Stimulated activated CD4-positive, alpha-beta T cell treated with anti-CD3 and anti-CD28 coated beads, TNF-alpha, amount 100 ng/mL, for 24 hours (primary cell): ENCODE data around the gene MGA.
"Not testable (repeated sequence)": the region's sequence is repeated elsewhere in the genome, so short reads cannot be mapped to it uniquely, and the experiment has no call there.

Source experiments
- DNase-seq, 3 experiments: peaks; one replicate each; pipeline ENCODE4 v3.0.0-alpha.2; 2020; ENCODE audit warnings: low read depth in 3 of 3

Gene MGA

DNA sequence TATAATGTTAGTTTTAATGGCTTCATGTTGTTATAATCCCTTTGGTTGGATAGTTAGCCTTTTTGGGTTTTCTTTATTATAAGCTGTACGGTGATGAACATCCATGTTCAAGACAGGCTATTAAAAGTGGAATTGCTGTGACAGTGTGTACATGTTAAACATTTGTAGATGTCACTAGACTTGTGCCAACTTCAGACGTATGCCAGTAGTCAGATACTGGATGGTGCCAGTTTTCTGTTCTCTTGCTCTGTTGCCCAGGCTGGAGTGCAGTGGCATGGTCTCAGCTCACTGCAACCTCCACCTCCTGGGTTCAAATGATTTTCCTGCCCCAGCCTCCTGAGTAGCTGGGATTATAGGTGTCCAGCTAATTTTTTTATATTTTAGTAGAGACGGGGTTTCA, 54.1 kb downstream of the MGA start:
- DNase-seq: no peak

DNA sequence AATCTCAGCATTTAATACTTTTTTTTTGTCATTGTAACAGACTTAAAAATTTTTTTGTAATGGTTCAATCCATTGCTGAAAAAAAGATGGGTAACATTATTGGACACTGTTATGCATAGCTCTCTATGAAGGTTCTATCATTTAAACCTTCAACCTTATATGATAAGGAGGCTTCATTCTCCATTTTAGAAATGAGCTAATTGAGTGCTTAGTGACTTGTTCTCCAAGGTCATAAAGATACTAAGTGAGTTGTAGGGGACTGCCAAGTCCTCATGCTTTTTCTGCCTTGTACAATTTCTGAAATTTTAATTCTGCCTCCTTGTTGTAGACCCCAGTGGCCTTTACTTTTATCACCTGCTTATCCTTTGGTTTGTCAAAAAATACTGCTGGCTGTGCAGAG, 56.7 kb downstream of the MGA start:
- DNase-seq: no peak

DNA sequence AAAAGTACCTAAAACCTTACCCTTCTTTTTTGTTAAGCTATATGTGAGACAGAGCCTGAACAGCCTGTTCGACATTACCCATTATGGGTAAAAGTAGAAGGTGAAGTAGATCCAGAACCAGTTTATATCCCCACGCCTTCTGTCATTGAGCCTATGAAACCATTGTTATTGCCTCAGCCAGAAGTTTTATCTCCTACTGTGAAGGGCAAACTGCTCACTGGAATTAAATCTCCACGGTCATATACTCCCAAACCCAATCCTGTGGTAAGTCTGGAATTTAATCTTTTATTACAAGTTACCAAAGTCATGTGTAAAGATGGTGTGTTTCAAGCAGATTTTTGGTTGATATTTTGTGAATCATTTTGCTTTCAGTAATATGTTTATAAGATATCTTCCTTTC, 66.9 kb downstream of the MGA start:
- no peak for DNase-seq

DNA sequence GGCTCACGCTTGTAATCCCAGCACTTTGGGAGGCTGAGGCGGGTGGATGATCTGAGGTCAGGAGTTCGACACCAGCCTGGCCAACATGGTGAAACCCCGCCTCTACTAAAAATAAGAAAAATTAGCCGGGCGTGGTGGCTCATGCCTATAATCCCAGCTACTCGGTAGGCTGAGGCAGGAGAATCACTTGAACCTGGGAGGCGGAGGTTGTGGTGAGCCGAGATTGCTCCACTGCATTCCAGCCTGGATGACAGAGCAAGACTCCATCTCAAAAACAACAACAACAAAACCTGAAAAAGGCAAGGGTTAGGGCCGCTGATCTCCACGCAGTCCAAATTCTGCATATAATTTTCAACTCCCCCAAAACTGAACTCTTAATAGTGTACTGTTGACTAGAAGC, 67.9 kb downstream of the MGA start:
- DNase-seq: not testable (repeated sequence)

DNA sequence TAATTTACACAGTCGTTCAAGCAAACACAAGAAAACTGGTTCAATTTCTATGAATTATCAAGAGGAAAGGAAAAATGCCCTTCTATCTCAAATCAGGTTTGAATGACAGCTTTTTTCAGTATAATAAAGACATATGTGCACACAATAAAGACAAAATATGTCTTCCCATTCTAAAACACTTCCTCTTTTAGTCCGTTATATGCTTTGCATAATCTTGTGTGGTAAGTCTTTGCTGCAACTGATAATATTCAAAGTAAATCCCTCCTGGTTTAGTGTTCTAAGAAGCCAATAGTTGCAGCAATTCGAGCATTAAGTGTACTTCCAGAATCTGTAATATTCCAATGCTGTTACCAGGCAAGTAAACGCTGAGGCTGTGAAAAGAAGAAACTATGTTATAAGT, 70.3 kb downstream of the MGA start:
- DNase-seq: no peak

DNA sequence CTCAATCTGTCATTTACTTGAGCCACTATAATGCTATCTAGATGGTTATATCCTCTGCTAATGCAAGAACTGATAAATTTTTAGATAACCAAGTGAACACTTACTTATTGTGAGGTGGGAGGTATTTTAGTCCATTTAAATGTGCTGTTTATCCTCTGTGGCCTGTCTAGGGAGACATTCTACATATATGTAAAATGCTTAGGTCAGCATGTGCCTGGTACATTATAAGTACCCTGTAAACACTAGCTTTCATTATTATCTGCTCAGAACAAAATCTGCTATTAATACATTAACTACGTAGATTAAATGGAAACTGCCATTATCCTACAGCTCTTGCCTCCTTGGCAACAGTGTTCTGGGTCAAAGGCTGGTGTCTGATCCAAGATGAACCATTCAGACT, 72.3 kb downstream of the MGA start:
- DNase-seq: no peak

DNA sequence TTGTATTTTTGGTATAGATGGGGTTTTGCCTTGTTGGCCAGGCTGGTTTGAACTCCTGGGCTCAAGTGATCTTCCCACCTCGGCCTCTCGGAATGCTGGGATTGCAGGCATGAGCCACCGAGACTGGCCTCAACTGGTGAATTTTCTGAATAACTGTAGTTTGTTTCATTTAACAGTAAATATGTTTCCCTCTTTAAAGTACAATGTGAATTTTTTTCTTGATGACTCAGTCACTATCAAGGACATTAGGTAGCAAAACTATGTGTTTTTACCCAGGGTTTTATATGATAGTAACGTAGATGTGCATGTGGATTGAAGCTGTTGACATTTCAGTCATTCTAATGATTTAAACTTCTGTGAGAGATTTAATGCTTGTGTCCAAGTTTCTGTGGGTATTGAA, 73.9 kb downstream of the MGA start:
- no peak for DNase-seq

DNA sequence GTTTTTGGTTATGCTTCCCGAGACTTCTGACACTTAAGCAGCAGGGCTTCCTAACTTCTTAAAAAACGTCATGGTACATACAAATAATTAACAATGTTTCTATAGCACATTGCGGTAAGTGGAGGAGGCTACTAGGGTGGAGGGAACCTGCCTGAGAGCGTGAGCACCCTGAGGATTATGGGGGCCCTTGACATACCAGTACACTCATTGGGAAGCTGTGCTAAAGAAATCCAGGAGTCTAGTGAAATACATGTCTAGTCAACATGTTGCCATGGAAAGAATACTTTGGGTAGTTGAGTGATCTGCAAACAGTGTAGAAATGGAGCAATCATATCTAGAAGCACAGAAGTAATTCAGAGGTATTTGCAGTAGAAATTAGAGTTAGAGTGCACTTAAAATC, 74.8 kb downstream of the MGA start:
- DNase-seq: no peak

DNA sequence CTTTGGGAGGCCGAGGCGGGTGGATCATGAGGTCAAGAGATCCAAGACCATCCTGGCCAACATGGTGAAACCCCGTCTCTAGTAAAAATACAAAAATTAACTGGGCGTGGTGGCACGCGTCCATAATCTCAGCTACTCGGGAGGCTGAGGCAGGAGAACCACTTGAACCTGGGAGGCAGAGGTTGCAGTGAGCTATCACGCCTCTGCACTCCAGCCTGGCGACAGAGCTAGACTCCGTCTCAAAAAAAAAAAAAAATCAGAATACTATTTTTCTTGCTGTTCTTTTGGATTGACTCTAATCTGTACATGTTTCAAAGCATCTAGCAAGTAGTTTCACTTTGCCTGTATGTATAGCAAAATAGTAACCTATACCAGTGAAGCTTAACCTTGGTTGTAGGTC, 75.3 kb downstream of the MGA start:
- not testable (repeated sequence) for DNase-seq

DNA sequence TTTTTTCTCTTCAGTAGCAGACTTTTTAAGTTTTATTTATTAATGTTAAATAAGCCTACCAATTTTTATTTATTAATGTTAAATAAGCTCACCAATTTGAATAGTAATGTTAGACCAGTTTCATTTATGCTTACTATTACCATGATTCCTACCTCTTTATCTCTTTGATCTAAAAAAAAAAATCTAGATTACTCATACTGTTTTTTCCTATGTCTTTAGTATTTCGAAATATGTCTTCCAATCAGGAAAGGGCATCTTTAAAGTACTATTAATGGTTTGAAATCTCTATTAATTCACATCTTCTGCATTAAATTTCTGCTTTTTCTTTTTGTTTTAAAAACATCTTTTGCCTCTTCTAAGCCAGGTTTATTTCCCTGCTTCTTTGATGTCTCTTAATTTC, 86.6 kb downstream of the MGA start:
- no peak for DNase-seq

DNA sequence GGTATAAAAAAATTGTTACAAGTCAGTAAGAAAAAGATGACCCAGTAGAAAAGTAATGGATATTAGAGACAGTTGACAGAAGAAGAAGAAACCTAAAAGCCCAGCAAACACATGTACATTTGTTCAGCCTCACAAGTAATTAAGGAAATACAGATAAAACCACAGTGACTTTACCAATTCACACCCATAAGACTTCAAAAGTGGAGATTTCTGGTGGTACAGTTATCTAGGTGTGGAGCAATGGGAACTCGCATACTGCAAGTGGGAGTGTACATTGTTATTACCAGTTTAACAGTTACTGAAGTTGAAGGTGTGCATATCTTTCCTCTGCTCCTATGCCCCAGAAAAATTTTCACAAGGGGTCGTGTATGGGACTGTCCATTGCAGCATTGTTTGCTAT, 96.0 kb downstream of the MGA start:
- no peak for DNase-seq

DNA sequence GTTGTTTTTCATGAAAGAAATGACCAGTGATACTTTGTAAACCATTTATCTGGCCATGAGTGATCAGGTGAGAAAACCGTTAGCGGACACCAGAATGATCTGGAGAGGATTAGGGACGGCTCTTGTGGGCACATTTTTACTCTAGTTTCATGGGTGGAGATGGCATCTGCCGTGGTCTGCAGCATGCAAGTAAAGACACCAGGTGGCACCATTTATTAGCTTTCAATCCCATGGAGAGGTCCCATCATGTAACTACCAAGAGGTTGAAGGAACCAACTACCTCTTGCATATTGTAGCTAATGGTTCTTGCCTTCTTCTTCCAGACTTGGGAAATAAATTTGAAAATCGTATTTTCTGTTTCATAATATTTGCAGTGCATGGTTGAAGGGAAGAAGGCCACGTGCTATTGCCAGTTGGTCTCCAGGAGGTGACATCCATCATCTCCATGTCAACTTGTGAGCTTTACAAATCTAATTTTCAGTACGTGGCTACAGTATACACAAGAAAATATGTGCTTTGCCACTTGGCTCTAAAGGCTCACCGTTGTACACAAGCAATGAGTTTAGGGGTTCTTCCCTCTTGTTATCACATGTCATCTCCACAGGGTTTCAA, 112.6 kb downstream of the MGA start:
- DNase-seq: peak in 2 of 3 experiments; percentile 28 to 37

DNA sequence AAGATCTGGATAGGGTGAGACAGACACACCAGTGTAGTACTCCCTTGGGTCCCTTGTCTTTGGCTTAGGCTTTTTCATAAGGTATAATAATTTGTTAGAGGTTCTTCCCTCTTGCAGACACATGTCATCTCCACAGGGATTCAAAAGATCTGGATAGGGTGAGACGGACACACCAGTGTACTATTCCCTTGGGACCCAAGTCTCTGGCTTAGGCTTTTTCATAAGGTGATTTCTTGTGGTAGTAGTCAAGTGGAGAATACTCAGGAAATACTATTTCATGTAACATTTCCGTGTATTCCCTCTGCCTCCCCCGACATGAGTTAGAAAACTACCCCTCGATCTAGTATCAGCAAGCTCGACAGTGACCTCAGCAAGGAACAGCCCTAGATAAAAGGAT, 113.1 kb downstream of the MGA start:
- DNase-seq: no peak

DNA sequence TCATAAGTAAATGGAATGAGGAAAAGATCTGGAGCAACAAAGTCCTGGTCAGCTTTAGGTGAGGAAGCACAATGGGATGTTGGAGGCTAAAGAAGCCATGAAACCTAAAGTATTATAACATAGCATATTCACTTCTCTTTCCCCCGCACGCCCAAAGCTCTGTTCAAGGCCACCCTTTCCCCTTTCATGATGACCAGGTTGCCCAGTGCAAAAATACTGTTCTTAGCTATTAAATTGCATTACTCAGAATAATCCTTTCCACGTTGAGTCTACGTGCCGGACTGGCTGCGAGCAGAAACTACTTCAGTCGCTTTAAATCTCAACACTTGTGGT, 113.5 kb downstream of the MGA start:
- DNase-seq: no peak

DNA sequence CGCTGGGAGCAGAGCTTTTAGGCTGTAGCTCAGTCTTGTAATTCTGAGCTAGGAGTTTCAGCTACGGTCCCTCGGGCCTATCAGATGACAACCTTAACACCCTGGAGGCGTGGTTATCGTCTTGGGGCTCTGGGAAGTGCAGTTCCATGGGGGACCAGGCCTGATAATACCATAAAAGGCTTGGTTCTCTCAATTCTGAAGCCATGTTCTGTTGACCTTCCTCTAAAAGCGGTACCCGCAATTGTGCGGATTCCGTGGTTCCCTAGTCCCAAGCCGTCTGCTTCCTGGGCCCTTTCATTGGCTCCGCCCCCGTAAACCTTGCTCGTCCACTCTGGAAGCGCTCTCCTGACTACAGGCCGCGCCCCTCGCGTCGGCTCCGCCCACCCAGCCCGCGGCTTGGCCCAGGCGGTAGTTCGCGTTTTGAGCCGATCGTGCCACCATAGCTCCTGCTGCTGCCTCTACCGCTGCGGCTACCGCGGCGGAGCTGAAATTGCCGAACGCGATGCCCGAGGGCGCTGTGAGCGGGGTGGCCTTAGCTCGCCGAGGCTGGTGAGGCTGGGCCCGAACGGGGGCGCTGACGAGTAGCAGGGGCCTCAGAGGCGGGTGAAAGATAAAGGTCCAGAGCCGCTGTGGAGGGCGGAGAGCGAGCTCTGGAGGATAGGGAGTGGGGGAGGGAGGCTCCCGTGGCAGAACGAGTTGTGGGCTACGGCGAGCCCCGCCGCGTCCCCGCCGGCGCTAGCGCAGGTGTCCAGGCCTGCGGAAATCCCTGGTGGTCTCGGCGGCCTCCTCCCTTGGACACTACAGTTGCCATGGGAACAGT, 114.1 kb downstream of the MGA start, which contains the start of gene MAPKBP1:
Gene MAPKBP1, plus strand, starts transcription at position 423 of the 820 bp plus-strand sequence. CDS start 792 bp downstream, outside the sequence.
- peak; percentile 91 to 98 (median 92) for DNase-seq

DNA sequence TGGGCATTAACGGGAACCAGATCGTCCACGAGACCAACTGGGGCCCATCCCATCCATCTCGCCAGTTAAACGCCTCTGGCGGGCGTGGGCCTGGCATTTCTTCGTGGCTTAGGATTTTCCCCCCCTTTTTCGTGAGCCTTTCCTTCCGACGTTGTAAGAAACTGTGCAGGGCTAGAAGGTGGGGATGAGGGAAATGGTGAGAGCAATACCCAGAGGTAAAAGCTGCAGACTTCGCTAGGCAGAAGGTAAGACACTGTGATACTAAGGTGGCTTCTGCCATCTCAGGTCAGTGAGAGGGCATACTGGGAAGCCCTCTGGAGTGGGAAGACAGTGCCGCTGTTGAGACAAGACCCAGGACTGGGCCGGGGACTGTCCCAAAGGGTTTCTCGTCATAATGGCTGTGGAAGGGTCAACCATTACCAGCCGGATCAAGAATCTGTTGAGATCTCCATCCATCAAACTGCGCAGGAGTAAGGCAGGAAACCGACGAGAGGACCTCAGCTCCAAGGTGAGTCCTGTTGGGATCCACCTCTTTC, 114.7 kb downstream of the MGA start:
- DNase-seq: no peak

DNA sequence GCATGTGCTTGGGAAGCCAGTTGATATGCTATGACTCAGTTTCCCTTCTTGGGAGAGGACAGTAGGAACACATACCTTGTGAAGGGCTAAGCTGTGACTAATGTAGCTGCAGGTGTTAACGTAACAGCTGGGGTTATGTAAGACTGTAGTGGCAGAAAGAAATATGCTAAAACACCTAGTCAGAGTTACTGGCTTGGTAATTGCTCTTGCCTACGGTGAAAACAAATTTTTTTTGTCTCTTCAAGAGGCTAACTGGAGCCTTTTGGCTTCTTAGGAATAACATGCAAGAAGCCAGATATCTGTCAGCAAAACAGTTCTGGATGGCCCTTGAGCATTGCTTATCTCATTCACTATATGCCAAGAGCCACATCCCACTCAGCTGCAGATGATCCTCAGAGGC, 115.4 kb downstream of the MGA start:
- DNase-seq: no peak

DNA sequence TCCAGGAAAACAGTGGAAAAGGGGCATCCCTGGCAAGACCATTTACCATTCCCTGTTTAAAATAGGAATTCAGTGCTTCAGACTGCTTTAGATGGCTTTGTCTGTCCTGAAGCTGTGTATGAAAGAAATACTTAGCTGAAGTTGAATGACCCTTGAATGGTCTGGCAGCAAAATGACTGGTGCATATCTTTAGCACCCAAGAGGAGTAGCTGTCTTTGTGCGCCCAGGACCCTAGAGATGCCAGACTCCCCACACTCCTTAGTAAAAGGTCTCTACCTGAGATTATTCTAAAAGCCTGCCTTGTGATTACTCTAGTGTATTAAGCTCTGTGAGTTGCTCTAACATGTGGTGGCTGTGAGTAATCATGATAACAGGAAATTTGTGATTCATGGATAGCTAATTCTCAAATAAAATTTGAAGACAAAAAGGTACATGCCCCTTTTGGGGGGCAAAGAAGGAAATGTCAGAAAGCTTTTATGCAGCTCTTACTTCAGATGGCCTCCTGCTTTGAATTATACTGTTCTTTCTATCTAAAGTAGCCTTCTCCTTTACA, 117.3 kb downstream of the MGA start:
- no peak for DNase-seq

DNA sequence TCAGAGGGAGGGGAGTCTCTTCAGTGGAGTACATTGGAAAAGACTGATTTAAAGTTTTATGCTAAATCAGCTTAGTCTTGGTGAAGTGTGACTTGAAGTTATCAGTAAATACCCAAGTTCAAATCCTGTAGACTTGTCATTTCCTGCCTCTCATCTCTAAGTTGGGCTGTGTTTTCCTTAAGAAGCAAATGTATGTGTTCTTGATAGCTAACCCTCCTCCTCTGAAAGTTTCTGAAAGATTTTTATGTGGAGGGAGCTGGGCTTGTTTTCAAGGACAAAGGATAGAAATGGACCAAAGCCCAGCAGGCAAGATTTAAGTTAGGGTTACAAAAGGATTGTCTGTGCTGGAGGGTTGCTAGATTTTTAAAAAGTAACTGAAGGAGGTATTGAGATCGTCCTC, 118.3 kb downstream of the MGA start:
- DNase-seq: no peak

DNA sequence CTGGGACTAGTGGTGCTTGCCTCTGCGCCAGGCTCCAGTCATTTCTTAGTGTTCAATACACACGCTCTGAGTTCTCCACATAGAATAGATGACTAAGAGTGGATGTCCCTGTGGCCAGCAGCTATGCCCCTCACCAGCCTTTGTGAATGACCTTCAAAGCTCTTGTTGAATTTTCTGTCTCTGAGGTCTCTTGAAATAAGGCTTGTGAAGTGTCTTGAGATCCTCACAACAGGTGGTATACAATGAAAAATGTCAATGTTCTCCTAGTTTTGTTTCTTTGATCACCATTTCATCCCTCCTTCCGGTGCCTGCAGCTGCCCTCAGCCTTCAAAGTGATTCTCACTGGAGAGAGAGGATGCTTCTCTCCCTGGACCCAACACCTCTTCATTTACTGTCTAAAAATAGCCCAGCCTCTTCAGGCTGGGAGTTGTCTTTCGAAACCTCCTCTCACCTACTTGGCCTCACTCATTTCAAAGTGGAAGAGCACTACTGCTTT, 119.5 kb downstream of the MGA start:
- no peak for DNase-seq

DNA sequence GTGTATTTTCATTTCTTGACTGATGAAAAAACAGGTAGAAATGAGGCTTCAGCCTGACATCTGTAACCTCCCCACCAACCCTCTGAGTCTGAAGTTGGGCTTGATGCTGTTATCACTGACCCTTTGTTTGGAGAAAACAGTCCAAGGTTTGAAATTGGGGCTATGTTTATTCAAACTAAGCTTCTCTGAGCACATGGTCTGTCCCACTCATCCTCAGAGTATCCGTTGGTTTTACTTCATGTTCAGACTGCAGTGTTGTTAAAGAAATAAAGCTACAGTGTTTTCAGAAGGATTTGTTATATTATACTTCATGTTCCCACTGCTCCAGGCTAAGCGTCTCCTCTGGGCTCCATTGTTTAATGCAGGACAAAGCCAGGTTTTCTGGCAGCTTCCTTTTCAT, 120.1 kb downstream of the MGA start:
- no peak for DNase-seq

DNA sequence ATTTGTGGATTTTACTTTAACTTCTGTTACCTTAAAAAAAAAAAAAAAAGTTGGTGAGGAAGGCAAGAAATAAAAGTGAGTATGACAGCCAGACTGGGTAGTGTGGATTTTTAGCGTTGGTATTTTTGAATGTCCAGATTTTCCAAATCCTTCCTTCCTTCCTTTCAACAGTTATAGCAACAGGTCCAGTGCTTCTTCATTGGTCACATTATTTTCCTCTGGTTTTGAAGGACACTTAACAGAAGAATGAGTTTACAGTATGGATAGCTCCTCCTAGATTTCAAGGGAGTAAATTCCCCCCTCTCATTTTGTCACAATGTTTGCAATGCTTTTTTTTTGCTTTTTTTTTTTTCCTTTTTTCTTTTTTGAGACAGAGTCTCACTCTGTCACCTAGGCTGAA, 120.5 kb downstream of the MGA start:
- no peak for DNase-seq
